OCI-LY7 (cell line): ENCODE data around the gene RNF19B. TPM values are rescaled to one million over a fixed set of nuclear protein-coding genes. Genes with fewer than 3 reads are reported as not detected.

Source experiments
- BruUV-seq: library from RNA; stranded (reverse); fragments of 400-500 nt; replicated peaks from 2 replicates; lab custom pipeline; 2021; lab: Mats Ljungman, UMichigan
- CTCF ChIA-PET: fragments of 300-600 bp; sonication (Branson Sonifier 250); formaldehyde crosslinking; loops from one replicate; lab custom pipeline; 2022; ENCODE audit warnings: antibody characterized with exemption; ENCODE audit not compliant: unreplicated experiment; lab: Charles Lee
- POLR2A ChIA-PET: fragments of 300-600 bp; sonication (Branson Sonifier 250); formaldehyde crosslinking; loops from one replicate; lab custom pipeline; 2022; ENCODE audit warnings: antibody characterized with exemption; lab: Charles Lee
- DNase-seq: peaks from one replicate; pipeline ENCODE4 v3.0.0-alpha.2; 2015; ENCODE audit warnings: low spot score
- H2AFZ ChIP-seq: fragments of 200-600 bp; sonication (generic), shearing (Covaris generic); 2 replicates; pipeline ENCODE4 v1.6.1; 2014; ENCODE audit warnings: mild to moderate bottlenecking, antibody characterized with exemption, low read length, moderate library complexity
- H3K27ac ChIP-seq: fragments of 200-600 bp; sonication (generic); 2 replicates; pipeline ENCODE4 v1.5.1; 2014; ENCODE audit warnings: mixed run types, low read depth, mild to moderate bottlenecking, moderate library complexity, low read length, inconsistent platforms; ENCODE audit not compliant: poor library complexity, severe bottlenecking
- H3K36me3 ChIP-seq: fragments of 200-600 bp; sonication (generic); 2 replicates; pipeline ENCODE4 v1.6.1; 2014; ENCODE audit warnings: mild to moderate bottlenecking, antibody characterized with exemption, low read length, moderate library complexity, mixed read lengths; ENCODE audit not compliant: insufficient read depth
- H3K4me1 ChIP-seq: fragments of 200-600 bp; sonication (generic); 2 replicates; pipeline ENCODE4 v1.5.1; 2014; ENCODE audit warnings: mild to moderate bottlenecking, low read length; ENCODE audit not compliant: insufficient read depth, poor library complexity, severe bottlenecking
- H3K4me2 ChIP-seq: fragments of 200-600 bp; sonication (generic); 2 replicates; pipeline ENCODE4 v1.6.1; 2014; ENCODE audit warnings: mild to moderate bottlenecking, low read length
- H3K4me3 ChIP-seq: fragments of 200-600 bp; sonication (generic); 2 replicates; pipeline ENCODE4 v1.5.1; 2014; ENCODE audit warnings: mild to moderate bottlenecking, low read depth, low read length; ENCODE audit not compliant: poor library complexity, severe bottlenecking
- H3K79me2 ChIP-seq: fragments of 200-600 bp; sonication (generic); 2 replicates; pipeline ENCODE4 v1.6.1; 2016; ENCODE audit warnings: low read depth, mild to moderate bottlenecking, low read length, moderate library complexity, mixed read lengths; ENCODE audit not compliant: insufficient read depth
- H3K9me2 ChIP-seq: fragments of 200-600 bp; sonication (generic); 2 replicates; pipeline ENCODE4 v1.6.1; 2016; ENCODE audit warnings: mild to moderate bottlenecking, low read length, mixed read lengths; ENCODE audit not compliant: insufficient read depth
- H3K9me3 ChIP-seq: fragments of 200-600 bp; sonication (generic); 2 replicates; pipeline ENCODE4 v1.6.1; 2014; ENCODE audit warnings: mild to moderate bottlenecking, mixed run types, low read length, mixed read lengths
- H4K20me1 ChIP-seq: fragments of 200-600 bp; sonication (generic); 2 replicates; pipeline ENCODE4 v1.6.1; 2014; ENCODE audit warnings: mild to moderate bottlenecking, antibody characterized with exemption, low read length, moderate library complexity, mixed read lengths; ENCODE audit not compliant: insufficient read depth
- EZH2phosphoT487 ChIP-seq: fragments of 200-600 bp; sonication (generic); IDR thresholded peaks from 2 replicates; pipeline ENCODE4 v1.6.1; 2018; ENCODE audit warnings: low read depth, borderline replicate concordance, mild to moderate bottlenecking, mixed run types, antibody characterized with exemption, low read length, moderate library complexity, mixed read lengths
- intact Hi-C: fragments of 100-400 bp; cut with micrococcal nuclease; formaldehyde crosslinking; loops from one replicate; pipeline ENCODE4 v1.10.0; 2022; ENCODE audit not compliant: unreplicated experiment
- total RNA-seq, 2 experiments: library from RNA; depleted of rRNA in 1 of 2; stranded (reverse); fragments of >200 nt in 1 of 2; shearing (Covaris generic) in 1 of 2; gene quantifications; 2 replicates each; pipeline ENCODE4 v1.2.3, GENCODE V29; 2014 to 2022
- TF ChIP-seq, protein P1 (sequence below): fragments of 200-600 bp; sonication (generic); conservative IDR thresholded peaks from 2 replicates; pipeline ENCODE4 v1.5.1; 2014; ENCODE audit warnings: mild to moderate bottlenecking, antibody characterized with exemption, low read length, moderate library complexity, mixed read lengths

RNF19B gene
- total RNA-seq, 2 experiments from 2014 or later, result 23.0 to 36.8 TPM

DNA sequence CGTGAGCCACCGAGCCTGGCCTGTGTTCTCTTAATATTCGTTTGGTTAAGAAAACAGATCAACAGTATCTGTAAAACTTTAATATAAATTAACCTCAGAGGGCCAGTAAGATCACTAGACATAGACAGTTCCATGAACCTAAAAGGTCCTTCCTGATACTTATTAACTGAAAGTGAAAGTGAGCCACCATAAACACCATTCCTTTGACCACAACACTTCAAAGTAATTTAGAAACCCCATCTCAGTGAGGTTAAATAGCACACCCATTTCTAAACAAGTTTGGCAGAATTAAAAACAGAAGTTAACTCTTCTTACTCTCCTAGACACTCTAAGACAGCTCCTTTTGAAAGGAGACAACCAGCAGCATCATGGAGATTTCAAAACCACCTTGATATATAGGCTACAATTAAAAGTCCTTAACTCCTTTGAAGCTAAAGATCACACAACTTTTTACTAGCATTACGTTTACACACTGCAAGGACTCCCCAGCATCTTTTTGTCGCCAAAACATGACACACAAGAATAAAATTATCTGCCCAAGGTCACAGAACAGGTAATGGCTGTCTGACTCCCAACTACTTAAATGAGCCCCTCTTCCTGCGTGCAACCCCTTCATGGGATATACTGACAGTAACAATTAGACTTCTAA lies 2.2 kb downstream of the RNF19B start:
- POLR2A ChIA-PET, result interaction anchor here (2.6 kb wide), 1 partner anchor 13 kb away, joined by 26 read pairs; no protein-coding TSS in a partner anchor
- no peak overlapping the region for H2AFZ ChIP-seq
- peaks cover 65% of the 10 kb centered on the region for H3K79me2 ChIP-seq
- CTCF ChIA-PET, result no interaction called here
- TF ChIP-seq, protein P1, sequence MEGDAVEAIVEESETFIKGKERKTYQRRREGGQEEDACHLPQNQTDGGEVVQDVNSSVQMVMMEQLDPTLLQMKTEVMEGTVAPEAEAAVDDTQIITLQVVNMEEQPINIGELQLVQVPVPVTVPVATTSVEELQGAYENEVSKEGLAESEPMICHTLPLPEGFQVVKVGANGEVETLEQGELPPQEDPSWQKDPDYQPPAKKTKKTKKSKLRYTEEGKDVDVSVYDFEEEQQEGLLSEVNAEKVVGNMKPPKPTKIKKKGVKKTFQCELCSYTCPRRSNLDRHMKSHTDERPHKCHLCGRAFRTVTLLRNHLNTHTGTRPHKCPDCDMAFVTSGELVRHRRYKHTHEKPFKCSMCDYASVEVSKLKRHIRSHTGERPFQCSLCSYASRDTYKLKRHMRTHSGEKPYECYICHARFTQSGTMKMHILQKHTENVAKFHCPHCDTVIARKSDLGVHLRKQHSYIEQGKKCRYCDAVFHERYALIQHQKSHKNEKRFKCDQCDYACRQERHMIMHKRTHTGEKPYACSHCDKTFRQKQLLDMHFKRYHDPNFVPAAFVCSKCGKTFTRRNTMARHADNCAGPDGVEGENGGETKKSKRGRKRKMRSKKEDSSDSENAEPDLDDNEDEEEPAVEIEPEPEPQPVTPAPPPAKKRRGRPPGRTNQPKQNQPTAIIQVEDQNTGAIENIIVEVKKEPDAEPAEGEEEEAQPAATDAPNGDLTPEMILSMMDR, result no peak
- no peak for TF ChIP-seq EZH2phosphoT487
- intact Hi-C loops, result loop anchor here (5.0 kb wide), 1 partner anchor 145 kb away; the partner anchor contains the start of genes S100PBP and YARS1
- H3K9me2 ChIP-seq, result no peaks in the 10 kb centered on the region
- H3K4me3 ChIP-seq, result peak overlapping the region; percentile 96
- BruUV-seq, result no TSS peak
- H4K20me1 ChIP-seq, result peaks cover 9% of the 10 kb centered on the region; the same call in 1 of the 2 replicates
- peak; percentile 63 for DNase-seq
- peaks cover 8% of the 10 kb centered on the region; the same call in 1 of the 2 replicates for H3K36me3 ChIP-seq
- H3K9me3 ChIP-seq, result peaks cover 3% of the 10 kb centered on the region; the same call in 1 of the 2 replicates
- H3K4me1 ChIP-seq, result peaks cover 44% of the 10 kb centered on the region
- H3K4me2 ChIP-seq, result peak overlapping the region; percentile 83
- peak overlapping the region; percentile 85 for H3K27ac ChIP-seq

DNA sequence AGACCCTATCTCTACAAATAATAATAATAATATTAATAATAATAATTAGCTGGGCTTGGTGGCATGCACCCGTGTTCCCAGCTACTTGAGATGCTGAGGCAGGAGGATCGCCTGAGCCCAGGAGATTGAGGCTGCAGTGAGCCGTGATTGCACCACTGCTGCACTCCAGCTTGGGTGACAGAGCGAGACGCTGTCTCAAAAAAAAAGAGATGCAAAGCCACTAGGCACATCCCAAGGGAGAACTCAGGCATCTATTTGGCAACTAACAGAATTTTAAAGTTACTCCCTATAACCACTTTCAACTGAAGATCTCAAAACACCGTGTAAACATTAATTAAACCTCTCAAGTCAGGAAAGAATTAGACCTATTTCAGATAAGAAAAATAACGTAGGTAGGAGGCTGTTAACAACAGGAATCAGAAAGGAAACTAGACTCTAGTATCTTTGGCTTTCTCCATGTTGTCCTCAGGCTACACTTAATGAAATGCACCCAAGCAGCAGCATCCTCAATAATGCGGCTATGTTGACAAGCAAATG lies 3.7 kb downstream of the RNF19B start:
- CTCF ChIA-PET, result no interaction called here
- H3K4me3 ChIP-seq, result peak overlapping the region; percentile 96
- peaks cover 80% of the 10 kb centered on the region for H3K79me2 ChIP-seq
- intact Hi-C loops, result loop anchor here (5.0 kb wide), 1 partner anchor 144 kb away; the partner anchor contains the start of genes S100PBP and YARS1
- peak overlapping the region; percentile 83 for H3K4me2 ChIP-seq
- H3K4me1 ChIP-seq, result peaks cover 59% of the 10 kb centered on the region
- H3K9me3 ChIP-seq, result peaks cover 11% of the 10 kb centered on the region; the same call in 1 of the 2 replicates
- TF ChIP-seq, protein P1, result no peak
- TF ChIP-seq EZH2phosphoT487, result no peak
- H4K20me1 ChIP-seq, result peaks cover 9% of the 10 kb centered on the region; the same call in 1 of the 2 replicates
- peaks cover 17% of the 10 kb centered on the region for H3K36me3 ChIP-seq
- no peak overlapping the region for H2AFZ ChIP-seq
- no peaks in the 10 kb centered on the region for H3K9me2 ChIP-seq
- BruUV-seq, result no TSS peak
- POLR2A ChIA-PET, result interaction anchor here (0.6 to 2.6 kb wide), 5 partner anchors 12 to 71 kb away, joined by 3 to 26 read pairs (median 4); no protein-coding TSS in a partner anchor
- H3K27ac ChIP-seq, result peak overlapping the region; percentile 85
- peak; percentile 77 for DNase-seq
